Lung (tissue), 12 donors: ENCODE data around the gene GCHFR. TPM values are rescaled to one million over a fixed set of nuclear protein-coding genes. Genes with fewer than 3 reads are reported as not detected.

ENCODE experiments used
- ATAC-seq: fragments of 200-7000 bp; cut with Tn5 transposase; one replicate; pipeline ENCODE4 v1.9.1; 2020; ENCODE audit warnings: moderate number of reproducible peaks; ENCODE audit not compliant: insufficient read depth, low FRiP score
- DNase-seq, 3 donors: peaks; one replicate each; pipeline ENCODE4 v3.0.0-alpha.2; 2013 to 2017
- H3K27ac ChIP-seq, 2 donors: one replicate each; pipeline ENCODE4 v1.5.1; 2013; ENCODE audit warnings: mild to moderate bottlenecking in 2 of 2, moderate library complexity in 2 of 2, control low read depth in 1 of 2, inconsistent platforms in 1 of 2, low read depth in 1 of 2, low read length in 1 of 2
- H3K27me3 ChIP-seq, 3 donors: one replicate each; pipeline ENCODE4 v1.5.1; 2013; ENCODE audit warnings: low read length in 2 of 3; ENCODE audit not compliant: control insufficient read depth in 3 of 3, insufficient read depth in 3 of 3
- H3K36me3 ChIP-seq, 4 donors: one replicate each; pipeline ENCODE4 v1.5.1; 2013; ENCODE audit warnings: low read length in 4 of 4, mild to moderate bottlenecking in 1 of 4, moderate library complexity in 1 of 4; ENCODE audit not compliant: control insufficient read depth in 4 of 4, insufficient read depth in 4 of 4
- H3K4me1 ChIP-seq, 5 donors: one replicate each; pipeline ENCODE4 v1.5.1; 2013; ENCODE audit warnings: low read length in 5 of 5, mild to moderate bottlenecking in 2 of 5, moderate library complexity in 1 of 5; ENCODE audit not compliant: control insufficient read depth in 5 of 5, insufficient read depth in 5 of 5
- H3K4me3 ChIP-seq: one replicate; pipeline ENCODE4 v1.5.1; 2013; ENCODE audit warnings: mild to moderate bottlenecking, control low read depth, moderate library complexity
- H3K9ac ChIP-seq, 2 donors: one replicate each; pipeline ENCODE4 v1.5.1; 2013; ENCODE audit warnings: low read length in 2 of 2, control low read depth in 1 of 2; ENCODE audit not compliant: insufficient read depth in 1 of 2
- H3K9me3 ChIP-seq, 4 donors: one replicate each; pipeline ENCODE4 v1.5.1; 2013; ENCODE audit warnings: low read length in 3 of 4, mild to moderate bottlenecking in 1 of 4, moderate library complexity in 1 of 4; ENCODE audit not compliant: control insufficient read depth in 4 of 4, insufficient read depth in 3 of 4
- CTCF ChIP-seq: IDR thresholded peaks from 2 replicates; pipeline ENCODE4 v1.5.1; 2012; ENCODE audit warnings: mild to moderate bottlenecking; ENCODE audit errors: control extremely low read depth, extremely low read depth
- whole genome bisulfite sequencing, 2 donors: extraction: QIAGEN DNeasy Blood & Tissue Kit; methylation state at CpG; one replicate each; pipeline ENCODE4 v1.1.7; 2013; 5-methylcytosine and 5-hydroxymethylcytosine counted together
- polyA plus RNA-seq, 2 donors: library from polyadenylated mRNA; stranded (reverse); fragments of 200-250 nt; gene quantifications; one replicate each; pipeline ENCODE4 v1.2.1, GENCODE V29; 2013
- total RNA-seq, 2 donors: library from RNA; depleted of rRNA in 1 of 2; stranded (reverse); fragments of >200 nt in 1 of 2; gene quantifications; one replicate each; pipeline ENCODE4 v1.2.1, GENCODE V29; 2014 to 2021
- donor health status: control.
- donor health status: control.
- donor health status: Bipolar disorder and iron deficiency.
- donor health status: healthy.
- donor health status: DM: yes; HTN: yes; CAD: no.

GCHFR gene
- total and polyA plus RNA-seq, 4 donors, result 12.5 to 125 (median 69.6) TPM

DNA sequence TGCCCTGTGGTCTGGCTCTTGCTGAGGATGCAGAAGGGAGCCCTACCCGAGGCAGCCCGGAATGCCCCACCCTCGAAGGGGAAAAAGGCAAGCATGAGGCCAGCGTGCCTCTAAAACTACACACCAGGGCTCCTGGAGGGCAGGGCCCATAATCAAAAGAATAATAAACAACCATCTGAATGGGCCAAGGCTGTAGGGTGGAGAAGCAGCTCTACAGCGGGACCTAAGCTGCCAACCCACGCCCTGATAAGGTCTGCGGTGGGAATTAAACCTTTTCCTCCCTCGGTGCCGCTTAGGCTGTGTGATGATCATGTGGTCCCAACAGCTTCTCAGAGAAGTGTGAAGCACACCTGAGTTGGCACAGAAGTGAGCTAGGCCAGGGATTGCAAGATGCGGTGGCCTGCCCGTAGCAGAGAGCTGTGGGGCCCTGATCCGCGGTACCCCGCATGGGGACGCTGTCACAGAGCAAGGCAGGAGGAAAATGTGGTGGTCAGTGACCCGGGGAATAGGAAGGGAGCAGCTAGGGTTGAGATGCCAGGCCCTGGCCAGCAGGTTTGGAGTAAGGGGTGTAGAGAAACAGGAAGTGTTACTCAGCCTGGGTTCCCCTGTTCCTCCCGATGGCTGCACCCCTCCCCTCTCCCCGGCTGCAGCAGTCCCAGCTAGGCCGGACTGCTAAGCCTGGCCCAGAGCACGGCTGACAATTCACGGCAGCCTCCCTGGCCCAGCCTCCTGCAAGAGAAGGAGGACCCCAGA lies 4.8 kb downstream of the GCHFR start:
- ATAC-seq (no peak), DNase-seq (no peak)
- WGBS, 2 donors, result 61 to 64% methylated on average over 18 to 21 of the region's 21 CpGs
- Histone ChIP-seq H3K4me3 (no peak overlapping the region), H3K36me3 (peaks cover 5 to 26% (median 11%) of the 10 kb centered on the region in 4 donors), H3K27ac (peak overlapping the region in 1 of 2 donors; percentile 48), H3K9me3 (no peaks in the 10 kb centered on the region), H3K4me1 (peaks cover 0 to 18% (median 0%) of the 10 kb centered on the region in 5 donors), H3K27me3 (no peaks in the 10 kb centered on the region), H3K9ac (no peak overlapping the region)
- TF ChIP-seq CTCF, result no peak

GRCh38 chr15:40769274-40770146 lies 5.6 kb downstream of the GCHFR start, which contains the start of gene C15orf62:
C15orf62 (plus strand) TSS chr15:40769980; CDS start chr15:40770496, 516 bp downstream.
- Histone ChIP-seq H3K9ac (no peak within 1 kb of the TSS), H3K27ac (peak within 1 kb of the TSS in 1 of 2 donors; percentile 48), H3K36me3 (peaks cover 7 to 31% (median 16%) of the 10 kb centered on the region in 4 donors), H3K4me1 (peaks cover 0 to 15% (median 0%) of the 10 kb centered on the region in 5 donors), H3K27me3 (no peaks in the 10 kb centered on the region), H3K9me3 (no peaks in the 10 kb centered on the region), H3K4me3 (no peak within 1 kb of the TSS)
- 32 to 41% methylated on average over 28 of the region's 28 CpGs for WGBS, 2 donors
- DNase-seq, result no peak
- no peak for TF ChIP-seq CTCF
- ATAC-seq, result peak; percentile 53

- DNase-seq (no peak), ATAC-seq (no peak)
- Histone ChIP-seq H3K27me3 (no peaks in the 10 kb centered on the region), H3K4me1 (peaks cover 0 to 8% (median 0%) of the 10 kb centered on the region in 5 donors), H3K27ac (peak overlapping the region in 1 of 2 donors; percentile 48), H3K36me3 (peaks cover 13 to 38% (median 23%) of the 10 kb centered on the region in 4 donors), H3K9me3 (no peaks in the 10 kb centered on the region), H3K9ac (no peak overlapping the region), H3K4me3 (no peak overlapping the region)
- TF ChIP-seq CTCF, result no peak
- 68 to 78% methylated on average over 17 of the region's 17 CpGs for WGBS, 2 donors
These were observed 6.4 kb downstream of the GCHFR start for GRCh38 chr15:40770147-40770721.
